GM10266 (cell line): Measurements from ENCODE around the gene OR2M5.

ENCODE experiments used
- DNase-seq: peaks from one replicate; pipeline ENCODE4 v3.0.0; 2012; ENCODE audit errors: extremely low spot score
- TF ChIP-seq, protein P1 (sequence below): IDR thresholded peaks from 2 replicates; pipeline ENCODE4 v1.5.1; 2012; ENCODE audit warnings: mild to moderate bottlenecking, low read depth; ENCODE audit not compliant: control insufficient read depth, insufficient read depth; ENCODE audit errors: missing control alignments

The OR2M5 gene

DNA sequence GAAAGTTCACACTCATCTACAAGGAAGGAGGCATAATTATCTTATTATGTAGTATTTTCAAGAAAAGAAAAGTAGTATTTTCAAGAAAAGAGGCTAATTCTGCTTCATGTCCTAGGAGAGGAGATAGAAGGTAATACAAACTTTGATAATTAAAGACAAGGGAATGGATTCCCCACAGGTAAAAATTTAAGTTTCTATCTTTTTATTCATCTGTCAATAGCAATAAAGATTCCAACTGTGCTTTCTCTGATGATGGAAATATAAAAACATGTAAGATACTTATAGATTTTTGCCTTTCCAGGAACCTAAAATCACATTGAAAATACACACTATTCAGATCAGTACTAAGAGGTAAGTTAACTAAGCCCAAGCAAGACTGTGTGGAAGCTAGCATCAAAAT, 29.6 kb downstream of the OR2M5 start, which contains the start of gene OR2M2:
Gene OR2M2, plus strand, starts transcription at position 301 of the 400 bp plus-strand sequence. CDS start 5,165 bp downstream, outside the sequence.
- no peak for DNase-seq

DNA sequence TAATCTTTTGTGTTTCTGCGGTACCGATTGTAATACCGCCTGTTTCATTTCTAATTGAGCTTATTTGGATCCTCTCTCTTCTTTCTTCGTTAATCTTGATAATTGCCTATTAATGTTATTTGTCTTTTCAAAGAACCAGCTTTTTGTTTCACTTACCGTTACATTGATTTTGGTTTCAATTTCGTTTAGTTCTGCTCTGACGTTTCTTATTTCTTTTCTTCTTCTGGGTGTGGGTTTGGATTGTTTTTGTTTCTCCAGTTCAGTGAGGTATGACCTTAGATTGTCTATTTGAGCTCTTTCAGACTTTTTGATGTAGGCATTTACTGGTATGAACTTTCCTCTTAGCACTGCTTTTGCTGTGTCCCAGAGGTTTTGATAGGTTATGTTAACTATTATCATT, 39.0 kb downstream of the OR2M5 start:
- no peak for DNase-seq
- TF ChIP-seq, protein P1, sequence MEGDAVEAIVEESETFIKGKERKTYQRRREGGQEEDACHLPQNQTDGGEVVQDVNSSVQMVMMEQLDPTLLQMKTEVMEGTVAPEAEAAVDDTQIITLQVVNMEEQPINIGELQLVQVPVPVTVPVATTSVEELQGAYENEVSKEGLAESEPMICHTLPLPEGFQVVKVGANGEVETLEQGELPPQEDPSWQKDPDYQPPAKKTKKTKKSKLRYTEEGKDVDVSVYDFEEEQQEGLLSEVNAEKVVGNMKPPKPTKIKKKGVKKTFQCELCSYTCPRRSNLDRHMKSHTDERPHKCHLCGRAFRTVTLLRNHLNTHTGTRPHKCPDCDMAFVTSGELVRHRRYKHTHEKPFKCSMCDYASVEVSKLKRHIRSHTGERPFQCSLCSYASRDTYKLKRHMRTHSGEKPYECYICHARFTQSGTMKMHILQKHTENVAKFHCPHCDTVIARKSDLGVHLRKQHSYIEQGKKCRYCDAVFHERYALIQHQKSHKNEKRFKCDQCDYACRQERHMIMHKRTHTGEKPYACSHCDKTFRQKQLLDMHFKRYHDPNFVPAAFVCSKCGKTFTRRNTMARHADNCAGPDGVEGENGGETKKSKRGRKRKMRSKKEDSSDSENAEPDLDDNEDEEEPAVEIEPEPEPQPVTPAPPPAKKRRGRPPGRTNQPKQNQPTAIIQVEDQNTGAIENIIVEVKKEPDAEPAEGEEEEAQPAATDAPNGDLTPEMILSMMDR = no peak

More for the DNA sequence above, 29.6 kb downstream of the OR2M5 start, which contains the start of gene OR2M2:
- TF ChIP-seq, protein P1 = no peak

DNA sequence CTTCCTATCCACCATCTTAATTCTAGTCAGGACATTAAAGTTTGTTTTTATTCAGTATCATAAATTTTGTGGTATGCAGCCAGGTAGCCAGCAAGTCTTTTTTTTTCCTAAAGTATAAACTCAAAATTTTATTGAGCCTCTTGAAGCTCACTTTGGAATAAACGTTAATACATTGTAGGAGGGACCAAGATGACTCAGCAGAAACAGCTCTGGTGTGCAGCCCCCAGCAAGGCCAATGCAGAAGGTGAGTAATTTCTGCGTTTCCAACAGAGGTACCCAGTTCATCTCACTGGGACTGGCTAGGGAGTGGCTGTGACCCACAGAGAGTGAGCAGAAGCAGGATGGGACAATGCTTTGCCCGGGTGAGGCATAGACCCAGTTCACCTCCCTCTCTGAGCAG, 42.4 kb downstream of the OR2M5 start:
- TF ChIP-seq, protein P1 = no peak
- DNase-seq = no peak

DNA sequence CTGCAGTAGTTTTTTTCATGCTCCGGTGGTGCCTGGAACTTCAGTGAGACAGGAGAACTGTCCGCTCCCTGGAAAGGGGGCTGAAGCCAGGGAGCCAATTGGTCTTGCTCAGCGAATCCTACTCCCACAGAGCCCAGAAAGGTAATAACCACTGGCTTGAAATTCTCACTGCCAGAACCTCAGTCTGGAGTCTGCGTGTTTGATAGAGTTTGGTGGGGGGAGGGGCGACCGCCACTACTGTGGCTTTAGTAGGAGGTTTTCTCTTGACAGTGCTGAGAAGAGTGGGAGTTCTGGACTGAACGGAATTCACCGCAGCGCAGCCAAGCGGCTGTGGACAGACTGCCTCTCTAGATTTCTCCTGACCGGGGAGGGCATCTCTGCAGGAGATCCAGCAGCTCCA, 44.1 kb downstream of the OR2M5 start:
- TF ChIP-seq, protein P1 = no peak
- no peak for DNase-seq

DNA sequence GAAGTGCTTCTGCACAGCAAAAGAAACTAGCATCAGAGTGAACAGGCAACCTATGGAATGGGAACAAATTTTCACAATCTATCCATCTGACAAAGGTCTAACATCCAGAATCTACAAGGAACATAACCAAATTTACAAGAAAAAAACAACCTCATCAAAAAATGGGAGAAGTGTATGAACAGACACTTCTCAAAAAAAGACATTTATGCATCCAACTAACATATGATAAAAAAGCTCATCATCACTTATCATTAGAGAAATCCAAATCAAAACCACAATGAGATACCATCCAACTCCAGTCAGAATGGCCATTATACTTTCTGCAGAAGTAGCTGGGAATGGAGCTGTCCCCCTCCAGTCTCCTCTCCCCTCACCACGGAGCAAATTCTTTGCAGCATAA, 49.2 kb downstream of the OR2M5 start:
- DNase-seq = no peak
- TF ChIP-seq, protein P1 = no peak
